Measurements from ENCODE around the gene TEX10.

- TF ChIP-seq CTCF (IDR thresholded peaks at IDR 0.05), result no peak
- no peak for TF ChIP-seq POLR2A (IDR thresholded peaks at IDR 0.05)
- no peak for TF ChIP-seq EP300 (IDR thresholded peaks at IDR 0.05)
These were observed 10.9 kb downstream of the TEX10 start for GRCh38 chr9:100341889-100342288.

Measured in ovary (tissue), 3 donors.